GM23248 (cell line): Measurements from ENCODE around the gene MTHFD2L.
"Not testable (repeated sequence)": the region's sequence is repeated elsewhere in the genome, so short reads cannot be mapped to it uniquely, and the experiment has no call there.

Source experiments
- EZH2 ChIP-seq: fragments of 200-600 bp; sonication (generic); IDR thresholded peaks from 2 replicates; pipeline ENCODE4 v1.6.1; 2018; ENCODE audit warnings: antibody characterized with exemption, mild to moderate bottlenecking; ENCODE audit not compliant: insufficient read depth, poor library complexity, severe bottlenecking
- EZH2phosphoT487 ChIP-seq: fragments of 200-600 bp; sonication (generic); IDR thresholded peaks from 2 replicates; pipeline ENCODE4 v1.6.1; 2018; ENCODE audit warnings: antibody characterized with exemption, moderate library complexity, mild to moderate bottlenecking, low read depth; ENCODE audit not compliant: insufficient read depth

DNA sequence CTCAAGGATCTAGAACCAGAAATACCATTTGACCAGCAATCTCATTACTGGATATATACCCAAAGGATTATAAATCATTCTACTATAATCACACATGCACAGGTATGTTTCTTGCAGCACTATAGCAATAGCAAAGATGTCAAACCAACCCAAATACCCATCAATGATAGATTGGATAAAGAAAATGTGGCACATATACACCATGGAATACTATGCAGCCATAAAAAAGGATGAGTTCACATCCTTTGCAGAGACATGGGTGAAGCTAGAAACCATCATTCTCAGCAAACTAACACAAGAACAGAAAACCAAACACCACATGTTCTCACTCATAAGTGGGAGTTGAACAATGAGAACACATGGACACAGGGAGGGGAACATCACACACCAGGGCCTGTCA lies 25.7 kb upstream of the MTHFD2L start:
- TF ChIP-seq EZH2, EZH2phosphoT487: not testable (repeated sequence)
